Measurements from ENCODE around the gene DLX1.

Gene DLX1

GRCh38 chr2:172087780-172088244, 2.5 kb downstream of the DLX1 start:
- no peak for DNase-seq

GRCh38 chr2:172088245-172089004, 3.1 kb downstream of the DLX1 start:
- no peak for DNase-seq

GRCh38 chr2:172089005-172089504, 3.7 kb downstream of the DLX1 start:
- DNase-seq, result no peak

GRCh38 chr2:172089633-172090032, 4.3 kb downstream of the DLX1 start:
- no peak for DNase-seq

DNA sequence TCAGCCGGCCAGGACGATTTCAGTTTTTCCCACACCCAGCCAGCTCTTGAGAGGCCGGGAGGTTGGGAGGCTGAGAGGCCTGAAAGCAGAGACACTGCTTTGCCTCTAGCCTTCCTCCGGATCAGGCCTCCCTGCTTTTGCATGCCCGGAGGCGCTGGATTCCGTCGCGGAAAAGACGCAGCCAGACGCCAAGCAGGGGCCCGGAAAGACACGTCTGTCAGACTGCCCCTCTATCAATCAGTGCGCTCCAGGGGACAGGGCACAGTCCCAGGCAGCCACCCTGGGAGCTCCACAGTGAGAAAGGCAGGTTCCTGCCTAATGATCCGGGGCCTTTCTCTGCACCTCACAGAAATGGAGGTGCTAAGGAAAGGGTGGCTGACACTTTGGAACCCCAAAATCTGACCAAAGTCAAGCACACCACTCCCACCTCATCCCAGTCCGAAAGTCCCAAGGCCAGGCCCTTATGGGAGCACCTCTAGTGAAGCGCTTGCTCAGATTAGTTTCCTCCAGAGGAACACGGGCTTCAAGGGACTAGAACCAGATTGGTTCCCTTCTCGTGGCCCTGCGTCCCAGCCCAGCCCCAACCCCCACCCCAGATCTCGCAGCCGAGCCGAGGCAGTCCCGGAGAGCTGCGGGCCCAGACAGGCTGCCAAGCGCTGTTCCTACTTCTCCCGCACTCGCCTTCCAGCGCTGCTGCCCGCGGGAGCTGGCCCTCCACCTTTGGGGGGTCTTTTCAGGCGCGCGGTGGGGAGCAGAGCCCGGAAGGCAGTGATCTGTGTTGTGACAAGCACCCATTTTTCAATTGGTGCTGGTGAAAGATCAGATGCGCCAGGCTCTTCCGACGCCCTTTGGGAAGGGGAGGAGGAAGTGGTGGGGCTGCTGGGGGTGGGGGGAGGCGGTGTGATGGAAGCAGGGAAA, 5.0 kb downstream of the DLX1 start:
- DNase-seq, result no peak

DNA sequence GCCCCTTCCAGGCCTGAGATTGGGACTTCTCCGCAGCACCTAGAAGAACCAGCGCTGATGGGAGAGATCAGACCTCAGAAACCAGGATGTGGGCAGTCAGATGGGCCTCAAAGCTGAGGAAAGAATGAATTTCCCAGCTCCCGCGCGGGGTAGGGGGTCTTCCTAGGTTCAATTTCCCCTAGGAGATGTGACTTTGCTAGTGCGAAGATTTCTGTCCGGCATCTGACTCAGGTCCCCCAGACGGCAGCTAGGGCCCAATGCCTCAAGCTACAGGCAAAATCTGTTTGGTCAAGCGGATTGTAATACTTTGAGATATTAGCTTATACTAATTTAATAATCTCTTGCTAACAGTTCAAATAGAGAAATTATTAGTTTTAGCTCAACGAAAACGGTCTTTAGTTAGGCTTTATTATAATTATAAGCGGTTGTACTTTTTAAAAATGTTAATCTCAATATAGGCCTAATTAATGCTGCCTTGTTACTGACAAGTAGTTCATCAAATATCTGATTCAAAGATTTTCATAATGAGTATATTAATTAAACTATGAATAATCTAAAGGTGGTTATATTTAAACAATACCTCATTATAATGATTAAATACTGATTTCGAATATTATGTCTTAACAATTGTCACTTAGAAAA, 5.8 kb downstream of the DLX1 start:
- DNase-seq, result no peak

DNA sequence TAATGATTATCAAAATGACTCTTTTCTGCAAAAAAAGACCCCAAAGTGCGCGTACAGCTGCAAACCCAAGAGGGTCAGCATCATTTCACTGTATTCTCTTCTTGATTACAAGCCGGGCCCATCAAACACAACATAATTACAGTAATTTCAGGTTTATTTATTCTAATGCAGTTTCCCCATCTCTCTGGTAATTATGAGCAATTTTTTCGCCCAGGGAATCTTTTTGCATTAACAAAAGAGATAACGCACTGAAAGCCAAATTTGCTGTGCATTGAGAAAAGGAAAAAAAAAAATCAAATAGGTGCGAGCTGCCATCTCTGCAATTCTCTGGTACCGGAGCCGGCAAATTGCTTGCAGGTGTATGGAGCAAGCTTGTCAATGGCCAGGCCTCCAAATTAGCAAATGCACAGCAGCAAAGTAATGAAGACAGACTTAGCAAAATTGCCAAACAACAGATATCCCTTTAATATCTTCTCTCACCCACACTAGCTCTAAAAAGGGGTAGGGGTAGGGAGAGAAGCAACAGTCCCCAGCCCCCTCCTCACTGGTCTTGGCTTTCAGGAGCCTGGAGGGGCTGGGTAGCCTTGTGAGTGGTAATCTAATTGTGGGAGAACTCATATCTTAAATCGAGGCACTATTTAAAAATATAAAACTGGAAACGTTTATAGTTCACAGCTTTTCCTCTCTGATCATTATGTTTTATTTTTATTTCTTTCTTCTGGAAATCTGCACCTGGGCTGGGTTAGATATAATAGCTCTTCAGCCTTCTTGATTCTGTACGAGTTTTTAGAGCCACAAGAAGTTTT, 6.7 kb downstream of the DLX1 start:
- no peak for DNase-seq

DNA sequence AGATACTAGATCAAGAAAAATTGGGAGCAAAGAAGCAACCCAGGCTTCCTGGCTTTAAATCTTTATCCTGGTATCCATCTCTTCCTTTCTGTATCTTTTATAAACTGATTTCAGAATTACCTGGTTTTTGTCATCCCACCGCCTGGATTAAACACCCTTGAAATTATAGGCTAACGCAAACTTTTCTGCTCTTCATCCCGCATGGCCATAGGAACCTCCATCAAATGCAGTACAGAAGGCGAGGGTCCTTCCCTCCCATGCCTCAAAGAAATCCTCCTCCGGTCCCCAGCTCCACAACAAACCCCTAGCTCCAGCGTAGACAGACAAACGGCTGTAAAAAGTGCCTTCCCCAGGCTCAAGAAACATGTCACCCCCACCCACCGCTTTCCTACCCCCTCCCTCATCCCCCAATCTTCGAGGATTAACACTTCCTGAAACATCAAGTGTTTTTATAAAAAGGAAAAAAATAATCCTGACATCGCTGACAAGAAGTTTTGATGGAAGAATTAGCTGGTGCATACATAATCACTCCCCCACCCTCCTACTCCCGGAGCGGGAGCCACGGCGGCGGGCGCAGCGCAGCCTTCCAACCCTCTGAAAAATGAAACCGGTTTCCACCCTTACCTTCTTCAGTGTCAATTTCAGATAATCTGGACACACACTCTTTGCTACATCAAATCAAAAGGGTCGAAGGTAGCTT, 7.6 kb downstream of the DLX1 start:
- no peak for DNase-seq

- DNase-seq, result no peak
Measured at GRCh38 chr2:172093416-172094293, 8.3 kb downstream of the DLX1 start.

DNA sequence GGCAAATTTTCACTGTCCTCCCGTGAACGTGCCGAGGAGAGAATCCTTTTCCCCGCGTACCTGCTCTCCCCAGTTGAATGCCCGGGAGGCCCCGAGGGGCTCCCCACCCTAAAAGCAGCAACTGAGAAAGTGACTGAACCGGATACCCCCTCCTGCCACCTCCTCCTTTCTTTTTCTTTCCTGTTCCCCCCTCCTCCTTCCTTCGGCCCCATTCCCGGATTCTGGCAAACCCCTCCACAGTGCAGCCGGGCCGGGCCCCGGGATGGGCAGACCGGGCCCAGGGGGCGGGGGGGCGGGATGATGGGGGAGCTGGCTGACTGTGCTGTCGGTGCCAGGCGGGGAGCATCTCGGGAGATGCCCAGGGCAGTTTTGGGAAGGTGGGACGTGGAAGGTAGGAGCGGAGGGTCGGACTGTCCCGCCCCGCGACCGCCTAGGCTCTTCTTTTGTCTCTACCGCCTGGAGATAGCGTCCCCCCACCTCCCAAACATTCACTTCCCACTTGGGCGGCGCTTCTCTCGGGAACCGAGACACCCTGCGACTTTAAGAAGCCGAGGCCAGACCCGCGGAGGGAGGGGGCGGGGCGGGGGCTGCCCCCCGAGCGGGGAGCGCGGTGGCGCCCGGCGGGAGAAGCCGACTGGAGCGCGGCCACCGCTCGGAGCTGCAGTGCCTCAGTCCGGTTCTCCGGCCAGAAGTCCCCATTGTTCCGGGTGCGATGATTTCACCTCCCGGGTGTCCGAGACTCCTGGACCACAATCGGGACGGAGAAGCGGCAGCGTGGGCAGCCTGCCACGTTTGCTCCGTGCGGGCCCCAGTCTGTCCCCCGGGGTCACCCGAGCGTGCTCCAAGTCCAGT, 9.2 kb downstream of the DLX1 start:
- DNase-seq, result no peak

- peak; percentile 42 for DNase-seq
Measured at GRCh38 chr2:172095146-172095904, 10.0 kb downstream of the DLX1 start.

DNA sequence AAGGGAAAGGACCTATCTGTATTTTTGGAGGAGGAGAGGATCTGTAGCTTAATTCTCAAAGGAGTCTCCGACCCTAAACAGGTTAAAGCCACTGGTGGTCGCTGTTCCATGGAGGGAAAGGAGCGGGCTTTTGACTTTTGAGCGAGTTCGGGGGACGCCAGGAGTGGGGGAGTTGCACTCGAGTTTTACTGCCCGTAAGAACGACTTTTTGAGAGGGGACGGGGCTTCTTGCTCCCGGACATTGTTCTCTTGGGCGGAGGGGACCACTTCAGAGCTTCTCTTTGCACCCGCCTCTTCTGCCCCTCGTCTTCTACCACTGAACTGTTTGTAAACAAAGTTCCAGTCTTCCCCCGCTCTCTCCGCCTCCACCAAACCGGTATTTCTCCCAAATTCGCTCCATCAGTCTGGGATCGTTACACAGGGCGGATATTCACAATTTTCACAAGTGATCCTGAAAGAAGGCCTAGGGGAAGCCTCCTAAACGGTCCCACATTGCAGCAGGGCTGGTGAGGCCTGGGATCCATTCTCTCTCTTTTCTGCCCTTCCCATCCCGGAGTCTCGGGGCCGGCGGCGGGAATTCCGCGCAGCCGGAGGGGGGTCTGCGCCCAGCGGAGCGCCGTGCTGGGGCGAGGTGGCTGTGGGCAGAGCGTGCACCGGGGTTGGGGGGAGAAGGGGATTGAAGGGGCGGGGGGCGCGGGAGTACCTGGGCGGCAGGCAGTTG, 10.8 kb downstream of the DLX1 start:
- peak; percentile 30 for DNase-seq

DNA sequence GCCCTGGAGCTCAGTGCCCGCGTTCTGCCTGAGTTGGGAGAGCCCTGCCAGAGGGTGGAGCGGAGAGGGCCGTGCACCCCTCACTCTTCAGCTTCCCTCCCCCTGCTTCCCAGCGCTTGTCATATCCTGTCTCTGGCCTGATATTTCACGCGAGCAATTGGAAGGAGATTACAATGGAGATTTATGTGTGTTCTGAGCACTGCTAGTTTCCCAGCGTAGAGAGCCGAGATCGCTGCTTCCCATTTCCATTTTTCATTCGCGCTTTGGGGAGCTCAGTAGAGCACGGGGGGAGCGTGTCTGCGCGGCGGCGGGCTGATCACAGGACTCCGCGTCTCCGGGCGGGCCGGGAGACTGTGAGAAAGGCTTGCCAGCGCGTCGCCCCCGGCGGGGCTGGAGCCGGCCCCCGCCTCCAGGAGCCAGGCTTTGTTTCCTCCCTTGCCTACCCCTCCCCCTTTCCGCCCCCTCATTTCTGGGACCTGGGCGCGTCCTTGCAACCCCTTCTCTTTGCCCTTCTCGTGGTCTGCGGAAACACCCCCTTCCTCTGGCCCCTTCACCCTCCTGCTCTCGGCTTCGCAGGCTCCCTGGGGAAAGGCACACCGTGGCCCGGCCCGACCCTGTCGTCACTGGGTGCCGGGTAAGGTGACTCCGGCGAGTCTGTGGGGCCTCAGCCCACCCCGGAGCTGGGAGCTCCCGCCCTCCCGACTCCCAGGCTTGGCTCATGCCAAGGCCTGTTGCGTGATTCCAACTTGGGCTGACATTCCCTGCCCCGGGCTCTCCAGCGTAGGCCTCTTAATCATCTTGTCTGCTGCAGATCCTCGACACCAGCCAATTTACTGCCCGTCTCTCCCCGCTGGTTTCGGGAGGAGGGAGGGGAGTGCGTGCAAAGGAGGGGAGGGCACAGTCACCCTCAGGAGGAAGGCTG, 11.6 kb downstream of the DLX1 start:
- DNase-seq, result peak; percentile 17

- no peak for DNase-seq
Measured at GRCh38 chr2:172097557-172098131, 12.3 kb downstream of the DLX1 start.

GRCh38 chr2:172098287-172098649, 13.0 kb downstream of the DLX1 start:
- DNase-seq, result no peak

- DNase-seq, result no peak
Measured at GRCh38 chr2:172098650-172099471, 13.6 kb downstream of the DLX1 start.

All from DMS79 treated with DMSO at 0.1 percent for 48 hours (cell line).